Motor neuron (in vitro differentiated cells): ENCODE data around the gene TMEM163. TPM values are rescaled to one million over a fixed set of nuclear protein-coding genes. Genes with fewer than 3 reads are reported as not detected.

Experiments used
- ATAC-seq, 8 experiments: fragments of 200-7000 bp; cut with Tn5 transposase; replicated peaks in 6 of 8; 2 replicates each; pipeline ENCODE4 v1.8.0; 2021; ENCODE audit warnings: mild to moderate bottlenecking in 8 of 8, moderate library complexity in 8 of 8
- H3K27ac ChIP-seq, 2 donors: fragments of 250-450 bp; sonication (Bioruptor Pico); 2 replicates each; pipeline ENCODE4 v1.9.0; 2021; ENCODE audit warnings: antibody characterized with exemption in 2 of 2, mild to moderate bottlenecking in 2 of 2, moderate library complexity in 1 of 2
- H3K4me1 ChIP-seq, 2 donors: fragments of 250-450 bp; sonication (Bioruptor Pico); replicated peaks in 1 of 2; 2 replicates each; pipeline ENCODE4 v1.6.1; 2021; ENCODE audit warnings: antibody characterized with exemption in 2 of 2, mild to moderate bottlenecking in 2 of 2, moderate library complexity in 1 of 2
- H3K4me3 ChIP-seq, 5 donors: fragments of 250-450 bp; sonication (Bioruptor Pico); 2 replicates each; pipeline ENCODE4 v1.9.0; 2021; ENCODE audit warnings: antibody characterized with exemption in 5 of 5, mild to moderate bottlenecking in 5 of 5, moderate library complexity in 4 of 5
- WGBS, 10 experiments: fragments of 450-650 bp; shearing (Covaris generic); methylation state at CpG; one replicate each; pipeline ENCODE4 v1.0.0; 2022; 5-methylcytosine and 5-hydroxymethylcytosine counted together
- in situ Hi-C, 9 experiments: fragments of 400-800 bp; cut with MboI; loops; one replicate each; pipeline ENCODE4 v1.15.0; 2021; ENCODE audit warnings: low sequenced_read_pairs in 9 of 9, low pct_unique_long_range_greater_than_20kb in 2 of 9; ENCODE audit not compliant: unreplicated experiment in 9 of 9
- total RNA-seq, 8 experiments: library from RNA; unstranded; fragments of 300-600 nt; gene quantifications; 2 replicates each; pipeline versions ENCODE4 v1.2.3 to v1.2.4, GENCODE V29; 2022

TMEM163 gene
- total RNA-seq, 8 experiments from 2014 or later = 0.31 to 11.2 (median 0.87) TPM

DNA sequence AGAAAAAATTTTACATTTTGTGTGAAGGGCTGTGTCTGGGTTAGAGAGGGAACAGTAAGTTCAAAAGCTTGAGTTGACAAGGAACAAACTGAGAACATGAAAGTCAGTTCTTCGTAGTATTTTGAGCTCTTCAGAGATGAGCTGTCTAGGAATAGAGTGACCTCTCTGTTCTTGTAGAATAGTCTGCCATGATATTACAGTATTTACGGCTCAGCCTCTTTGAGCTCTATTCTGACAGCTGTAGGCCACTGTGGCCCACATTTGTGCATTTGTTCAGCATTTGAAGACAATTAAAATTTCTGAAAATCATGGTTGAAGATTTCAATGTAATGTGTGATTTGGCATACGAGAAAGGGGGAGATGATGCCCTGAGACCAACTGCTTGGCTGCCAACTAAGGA, 292.1 kb downstream of the TMEM163 start:
- H3K4me3 ChIP-seq = no peak overlapping the region
- 83 to 100% (median 100%) methylated on average over 1 to 3 of the region's 3 CpGs; no CpG with 5 or more reads in 2 of the 10 experiments for whole genome bisulfite sequencing, 10 experiments
- no peak for ATAC-seq
- in situ Hi-C loops = loop anchor here in 2 of 9 experiments (25.0 kb wide), 2 partner anchors 314 to 539 kb away; no protein-coding TSS in a partner anchor
- no peak overlapping the region for H3K27ac ChIP-seq
- no peaks in the 10 kb centered on the region for H3K4me1 ChIP-seq

DNA sequence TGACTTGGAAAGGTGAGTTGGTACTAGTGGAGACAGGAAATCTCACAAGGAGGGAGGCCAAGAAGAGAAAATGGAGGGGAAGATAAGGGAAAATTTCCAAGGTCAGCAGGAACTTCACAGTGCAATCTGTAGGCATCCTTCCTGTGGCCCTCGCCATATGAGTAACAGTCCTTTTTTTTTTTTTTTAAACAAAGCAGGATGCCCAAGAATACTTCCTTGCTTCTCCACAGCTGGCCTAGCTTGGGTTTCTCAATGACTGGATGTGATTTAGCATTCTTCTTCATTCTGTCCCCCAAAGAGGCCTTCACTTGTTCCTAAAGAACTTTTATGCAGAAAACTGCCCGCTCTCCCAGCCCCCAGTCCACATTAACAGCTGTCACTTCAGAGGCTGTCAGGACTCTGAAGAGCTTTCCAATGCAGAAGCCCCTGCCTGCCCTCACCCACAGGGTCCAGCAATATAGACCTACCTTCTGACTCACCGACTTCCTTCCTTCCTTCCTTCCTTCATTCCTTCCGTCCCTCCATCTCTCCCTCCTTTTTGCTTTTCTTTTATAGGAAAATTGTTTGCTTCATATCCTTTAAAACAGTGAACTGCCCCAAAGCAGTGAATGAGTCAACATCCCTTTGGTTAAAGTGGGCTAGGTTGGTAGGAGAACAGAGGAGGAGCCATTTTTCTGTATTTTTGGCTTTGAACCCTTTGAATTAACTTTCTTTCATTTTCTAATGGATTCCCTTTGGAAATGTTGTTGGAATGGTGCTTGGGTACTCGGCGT, 292.9 kb downstream of the TMEM163 start:
- 92 to 100% (median 99%) methylated on average over 2 to 6 of the region's 6 CpGs; no CpG with 5 or more reads in 1 of the 10 experiments for WGBS, 10 experiments

DNA sequence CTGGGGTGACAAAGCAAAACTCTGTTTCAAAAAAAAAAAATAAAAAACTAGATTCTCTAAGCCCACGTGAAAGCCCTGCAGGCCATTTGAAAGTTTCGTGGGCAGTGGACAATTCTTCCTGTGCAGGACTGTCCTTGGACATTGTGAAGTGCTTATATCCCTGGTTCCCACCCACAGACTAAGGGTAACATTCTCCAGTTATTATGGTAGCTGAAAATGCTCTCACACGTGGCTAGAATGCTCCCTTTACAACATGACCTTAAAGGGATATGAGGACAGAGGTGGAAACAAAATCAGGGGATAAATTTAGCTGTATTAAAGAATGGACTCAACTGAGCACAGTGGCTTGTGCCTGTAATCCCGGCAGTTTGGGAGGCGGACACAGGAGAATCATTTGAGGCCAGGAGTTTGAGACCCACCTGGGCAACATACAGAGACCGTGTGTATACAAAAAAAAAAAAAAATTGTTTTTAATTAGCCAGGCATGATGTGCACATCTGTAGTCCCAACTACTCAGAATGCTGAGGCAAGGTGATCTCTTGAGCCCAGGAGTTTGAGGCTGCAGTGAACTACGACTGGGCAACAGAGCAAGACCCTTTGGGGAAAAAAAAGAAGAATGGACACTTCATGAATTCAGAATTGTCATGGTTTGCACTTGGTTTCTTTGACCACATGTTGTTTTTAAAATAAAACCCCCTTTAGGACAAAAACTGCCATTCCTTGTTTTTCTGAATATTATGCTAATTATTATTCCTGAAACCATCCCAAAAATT, 297.1 kb downstream of the TMEM163 start:
- H3K4me1 ChIP-seq = peaks cover 8 to 16% of the 10 kb centered on the region in 2 donors
- in situ Hi-C loops = loop anchor here in 7 of 9 experiments (25.0 kb wide), 3 partner anchors 184 to 534 kb away; no protein-coding TSS in a partner anchor
- WGBS, 10 experiments = 20 to 100% (median 89%) methylated on average over 1 to 7 of the region's 7 CpGs
- ATAC-seq = no peak
- H3K4me3 ChIP-seq = no peak overlapping the region
- H3K27ac ChIP-seq = no peak overlapping the region

More for the DNA sequence above, 292.9 kb downstream of the TMEM163 start:
- ATAC-seq = no peak
- Histone ChIP-seq H3K4me3 (no peak overlapping the region), H3K27ac (no peak overlapping the region), H3K4me1 (no peaks in the 10 kb centered on the region)
- in situ Hi-C loops = loop anchor here in 2 of 9 experiments (25.0 kb wide), 2 partner anchors 314 to 539 kb away; no protein-coding TSS in a partner anchor

DNA sequence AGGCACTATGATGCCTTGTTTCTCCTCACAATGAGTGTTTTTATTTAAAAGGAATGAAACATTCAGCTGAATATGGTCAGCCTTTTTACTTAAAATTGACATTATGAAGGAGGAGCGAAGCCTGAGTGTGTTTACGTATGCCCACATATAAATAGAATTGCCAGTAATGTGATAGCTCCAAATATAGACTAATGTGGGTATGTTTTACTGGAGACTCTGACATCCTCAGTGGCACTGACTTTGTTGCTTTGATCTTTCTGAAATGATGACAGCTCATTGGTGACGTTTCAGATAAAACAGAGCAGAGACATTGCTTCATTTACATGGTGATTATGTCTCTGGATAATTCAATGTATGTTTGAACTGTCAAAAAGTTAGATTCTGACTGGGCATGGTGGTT, 297.9 kb downstream of the TMEM163 start:
- ATAC-seq = no peak
- Histone ChIP-seq H3K4me1 (peaks cover 8 to 16% of the 10 kb centered on the region in 2 donors), H3K27ac (no peak overlapping the region), H3K4me3 (no peak overlapping the region)
- in situ Hi-C loops = loop anchor here in 7 of 9 experiments (25.0 kb wide), 3 partner anchors 184 to 534 kb away; no protein-coding TSS in a partner anchor
- 0 to 100% (median 98%) methylated on average over 1 to 3 of the region's 3 CpGs for WGBS, 10 experiments

DNA sequence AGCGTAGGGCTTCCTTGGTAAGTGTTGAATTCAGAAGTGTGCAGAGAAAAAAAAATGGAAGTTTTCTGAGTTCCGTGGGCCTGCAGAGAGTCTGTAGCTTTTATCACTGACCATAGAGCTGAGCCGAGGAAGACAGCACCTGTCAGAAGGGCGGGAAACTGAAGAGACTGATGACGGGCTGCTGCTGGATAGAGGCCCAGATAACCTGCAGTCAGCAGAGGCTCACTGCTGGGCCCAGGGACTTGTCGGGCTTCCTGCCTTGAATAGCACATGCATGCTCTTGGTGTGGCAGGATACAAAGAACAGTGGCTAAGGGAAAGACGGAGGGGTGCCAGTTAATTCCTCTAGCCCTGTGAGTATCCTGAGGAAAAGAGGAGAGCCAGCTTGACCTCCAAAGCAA, 298.5 kb downstream of the TMEM163 start:
- Histone ChIP-seq H3K4me3 (no peak overlapping the region), H3K4me1 (peaks cover 8 to 16% of the 10 kb centered on the region in 2 donors), H3K27ac (peak overlapping the region in 1 of 2 donors; percentile 5)
- WGBS, 10 experiments = 29 to 100% (median 76%) methylated on average over 1 to 6 of the region's 7 CpGs; no CpG with 5 or more reads in 2 of the 10 experiments
- peak in 5 of 8 experiments; percentile 54 to 96 (median 92) for ATAC-seq
- in situ Hi-C loops = loop anchor here in 7 of 9 experiments (25.0 kb wide), 3 partner anchors 183 to 533 kb away; no protein-coding TSS in a partner anchor

DNA sequence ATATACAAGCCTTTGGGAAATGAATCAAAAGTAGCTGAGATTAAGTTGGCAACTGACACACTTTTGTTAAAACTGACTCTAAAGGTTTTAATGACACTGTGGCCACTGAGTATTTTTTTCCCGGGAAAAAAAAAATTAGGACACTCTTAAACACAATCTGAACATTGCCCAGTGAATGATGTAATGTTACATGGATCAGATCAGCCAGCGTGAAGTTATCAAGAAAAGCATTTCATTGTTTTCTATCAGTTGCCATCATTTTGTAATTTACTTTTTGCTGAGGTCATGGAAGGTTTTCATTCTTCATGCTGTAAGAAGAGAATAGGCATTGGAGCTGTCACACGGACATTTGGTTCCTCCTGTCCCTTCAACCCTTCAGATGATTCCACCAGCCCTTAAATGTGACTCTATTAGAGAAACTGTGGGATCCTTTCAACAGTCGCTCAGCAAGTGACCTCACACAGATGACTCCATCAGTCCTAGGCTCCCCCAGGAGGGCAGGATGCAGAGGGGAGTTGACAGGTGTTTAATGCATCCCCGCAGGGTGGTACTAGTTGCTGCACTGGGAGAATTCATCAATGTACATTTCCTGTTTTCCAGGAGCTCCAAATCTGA, 300.7 kb downstream of the TMEM163 start:
- peak in 5 of 8 experiments; percentile 75 to 95 (median 83) for ATAC-seq
- Histone ChIP-seq H3K4me1 (peaks cover 8 to 16% of the 10 kb centered on the region in 2 donors), H3K27ac (no peak overlapping the region), H3K4me3 (no peak overlapping the region)
- WGBS, 10 experiments = 51 to 90% (median 78%) methylated on average over 1 to 5 of the region's 5 CpGs
- in situ Hi-C loops = loop anchor here in 8 of 9 experiments (10.0 to 25.0 kb wide), 5 partner anchors 181 to 531 kb away; no protein-coding TSS in a partner anchor

DNA sequence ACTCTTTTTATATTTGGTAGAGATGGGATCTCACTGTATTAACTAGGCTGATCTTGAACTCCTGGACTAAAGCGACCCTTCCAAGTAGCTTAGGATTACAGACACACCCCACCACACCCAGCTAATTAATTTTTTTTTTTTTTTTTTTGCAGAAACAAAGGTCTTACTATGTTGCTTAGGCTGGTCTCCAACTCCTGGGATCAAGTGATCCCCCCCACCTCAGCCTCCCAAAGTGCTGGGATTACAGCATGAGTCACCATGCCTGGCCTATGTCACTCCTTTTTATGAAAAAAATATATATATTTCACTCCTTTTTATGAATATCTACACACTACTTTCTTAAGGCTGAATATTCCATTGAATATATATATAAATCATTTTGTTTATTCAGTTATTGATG, 302.2 kb downstream of the TMEM163 start:
- no peak overlapping the region for H3K4me3 ChIP-seq
- no peak overlapping the region for H3K27ac ChIP-seq
- H3K4me1 ChIP-seq = peaks cover 11 to 19% of the 10 kb centered on the region in 2 donors
- 80 to 100% (median 100%) methylated on average over 1 of the region's 1 CpG; no CpG with 5 or more reads in 2 of the 10 experiments for WGBS, 10 experiments
- in situ Hi-C loops = loop anchor here in 8 of 9 experiments (10.0 to 25.0 kb wide), 5 partner anchors 179 to 529 kb away; no protein-coding TSS in a partner anchor
- no peak for ATAC-seq

DNA sequence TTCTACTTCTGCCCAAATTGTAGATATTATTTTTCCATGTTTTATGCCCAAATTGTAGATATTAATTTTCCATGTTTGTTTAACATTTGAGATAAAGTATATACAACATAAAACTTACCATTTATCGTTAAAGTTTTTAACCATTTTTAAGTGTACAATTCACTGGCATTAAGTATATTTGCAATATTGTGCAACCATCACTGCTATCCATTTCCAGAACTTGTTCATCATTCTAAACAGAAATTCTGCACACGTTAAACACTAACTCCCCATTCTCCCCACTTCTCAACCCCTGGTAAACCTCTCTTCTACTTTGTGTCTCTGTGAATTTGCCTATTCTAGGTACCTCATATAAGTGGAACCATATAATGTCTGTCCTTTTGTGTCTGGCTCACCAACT, 302.8 kb downstream of the TMEM163 start:
- WGBS, 10 experiments = 56 to 100% (median 96%) methylated on average over 1 to 2 of the region's 2 CpGs
- peaks cover 17 to 25% of the 10 kb centered on the region in 2 donors for H3K4me1 ChIP-seq
- no peak overlapping the region for H3K27ac ChIP-seq
- in situ Hi-C loops = loop anchor here in 8 of 9 experiments (10.0 to 25.0 kb wide), 5 partner anchors 179 to 529 kb away; no protein-coding TSS in a partner anchor
- H3K4me3 ChIP-seq = no peak overlapping the region
- no peak for ATAC-seq

DNA sequence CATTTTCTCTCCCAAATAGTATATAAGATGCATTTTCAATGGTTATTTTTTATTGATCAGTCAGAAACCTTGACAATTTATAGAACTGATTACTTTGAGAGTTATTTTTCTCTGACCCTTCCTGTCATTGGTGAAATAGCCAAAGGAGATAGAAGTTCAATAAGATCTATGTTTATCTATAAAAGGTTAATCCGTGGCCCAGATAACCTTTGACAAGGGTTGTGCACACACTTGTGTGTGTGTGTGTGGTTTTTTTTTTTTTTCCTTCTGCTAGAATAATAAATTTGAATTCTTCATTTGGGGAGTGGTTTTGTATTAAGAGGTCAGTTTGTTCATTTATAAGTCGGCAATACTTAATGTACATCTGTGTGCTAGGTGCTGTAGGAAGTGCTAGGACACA, 304.9 kb downstream of the TMEM163 start:
- in situ Hi-C loops = loop anchor here in 8 of 9 experiments (10.0 to 25.0 kb wide), 5 partner anchors 177 to 527 kb away; no protein-coding TSS in a partner anchor
- no peak for ATAC-seq
- Histone ChIP-seq H3K27ac (no peak overlapping the region), H3K4me1 (peaks cover 9 to 17% of the 10 kb centered on the region in 2 donors), H3K4me3 (no peak overlapping the region)
- 40 to 100% (median 78%) methylated on average over 1 to 2 of the region's 2 CpGs; no CpG with 5 or more reads in 1 of the 10 experiments for WGBS, 10 experiments

DNA sequence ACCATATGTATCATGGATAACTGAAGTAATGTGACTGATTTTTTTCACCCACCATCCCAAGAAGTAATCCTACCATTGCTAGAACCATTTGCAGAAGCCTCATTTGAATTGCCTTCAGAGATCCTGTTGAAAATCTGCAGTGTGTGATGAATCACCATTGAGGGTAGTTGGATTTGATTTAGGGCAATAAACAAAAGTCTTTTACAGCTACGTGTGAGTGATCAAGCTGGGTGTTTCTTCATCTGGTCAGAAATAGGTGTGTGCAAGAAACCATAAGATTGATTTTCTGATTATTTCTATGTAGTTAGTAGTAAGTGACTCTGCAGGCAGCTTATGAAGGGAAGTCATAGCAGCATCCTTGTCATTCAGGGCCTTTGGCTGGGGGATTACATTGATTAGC, 305.4 kb downstream of the TMEM163 start:
- Histone ChIP-seq H3K4me3 (no peak overlapping the region), H3K27ac (no peak overlapping the region), H3K4me1 (peaks cover 9 to 17% of the 10 kb centered on the region in 2 donors)
- WGBS, 10 experiments = 14 to 100% (median 86%) methylated on average over 1 of the region's 1 CpG; no CpG with 5 or more reads in 5 of the 10 experiments
- ATAC-seq = no peak
- in situ Hi-C loops = loop anchor here in 8 of 9 experiments (10.0 to 25.0 kb wide), 5 partner anchors 176 to 526 kb away; no protein-coding TSS in a partner anchor

DNA sequence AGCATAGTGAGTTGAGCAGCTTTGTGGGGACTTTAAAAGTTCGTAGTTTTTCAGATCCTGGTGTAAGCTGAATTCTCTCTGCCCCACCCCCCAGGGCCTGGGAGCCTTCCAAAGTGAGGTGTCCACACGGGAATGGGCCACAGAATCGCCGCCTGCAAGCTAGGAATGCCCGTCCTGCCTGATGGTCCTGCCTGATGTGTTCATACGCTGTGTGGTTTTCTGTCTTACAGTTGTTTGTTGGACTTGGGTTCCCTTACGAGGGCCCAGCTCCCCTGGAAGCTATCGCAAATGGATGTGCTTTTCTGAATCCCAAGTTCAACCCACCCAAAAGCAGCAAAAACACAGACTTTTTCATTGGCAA, 306.2 kb downstream of the TMEM163 start:
- ATAC-seq = no peak
- 60 to 94% (median 80%) methylated on average over 1 to 8 of the region's 8 CpGs; no CpG with 5 or more reads in 3 of the 10 experiments for WGBS, 10 experiments
- no peak overlapping the region for H3K27ac ChIP-seq
- peaks cover 9 to 10% of the 10 kb centered on the region in 2 donors for H3K4me1 ChIP-seq
- in situ Hi-C loops = loop anchor here in 8 of 9 experiments (10.0 to 25.0 kb wide), 5 partner anchors 175 to 525 kb away; no protein-coding TSS in a partner anchor
- no peak overlapping the region for H3K4me3 ChIP-seq
